CD14-positive monocyte (primary cell): ENCODE data around the gene TUBAL3. TPM values are rescaled to one million over a fixed set of nuclear protein-coding genes. Genes with fewer than 3 reads are reported as not detected.

ENCODE experiments used
- DNase-seq, 3 donors: peaks; one replicate each; pipeline ENCODE4 v3.0.0-alpha.2; 2011 to 2022
- H2AFZ ChIP-seq: 2 replicates; pipeline ENCODE4 v1.6.0; 2012; ENCODE audit warnings: mild to moderate bottlenecking, low read depth, low read length, inconsistent platforms; ENCODE audit not compliant: insufficient read depth, poor library complexity, severe bottlenecking
- H3K27ac ChIP-seq, 2 donors: 1 replicate in 1 of 2; 2 replicates in 1 of 2; pipeline ENCODE4 v1.5.1; 2012 to 2013; ENCODE audit warnings: low read length in 2 of 2, control low read depth in 1 of 2, inconsistent platforms in 1 of 2, low read depth in 1 of 2, mild to moderate bottlenecking in 1 of 2
- H3K27me3 ChIP-seq, 2 donors: one replicate each; pipeline versions ENCODE4 v1.6.0 to v1.6.1; 2011 to 2013; ENCODE audit warnings: low read length in 2 of 2; ENCODE audit not compliant: control insufficient read depth in 2 of 2, insufficient read depth in 2 of 2
- H3K36me3 ChIP-seq, 2 donors: replicated peaks in 1 of 2; 1 replicate in 1 of 2; 2 replicates in 1 of 2; pipeline versions ENCODE4 v1.5.1 to v1.6.1; 2012 to 2013; ENCODE audit warnings: low read length in 2 of 2, control low read depth in 1 of 2, inconsistent platforms in 1 of 2, mild to moderate bottlenecking in 1 of 2; ENCODE audit not compliant: insufficient read depth in 2 of 2, control insufficient read depth in 1 of 2
- H3K4me1 ChIP-seq, 2 donors: 1 replicate in 1 of 2; 2 replicates in 1 of 2; pipeline versions ENCODE4 v1.5.1 to v1.6.1; 2012 to 2013; ENCODE audit warnings: low read length in 2 of 2, control low read depth in 1 of 2, inconsistent platforms in 1 of 2, mild to moderate bottlenecking in 1 of 2, moderate library complexity in 1 of 2; ENCODE audit not compliant: insufficient read depth in 2 of 2, control insufficient read depth in 1 of 2
- H3K4me2 ChIP-seq: replicated peaks from 2 replicates; pipeline ENCODE3; 2012; ENCODE audit warnings: low read length, moderate library complexity, mild to moderate bottlenecking; ENCODE audit not compliant: poor library complexity, severe bottlenecking; ENCODE audit errors: extremely low read depth
- H3K4me3 ChIP-seq, 3 experiments: fragments of 200-600 bp in 1 of 3; sonication (generic) in 1 of 3; replicated peaks in 1 of 3; 1 replicate in 2 of 3; 2 replicates in 1 of 3; pipeline ENCODE4 v1.5.1; 2011 to 2013; ENCODE audit warnings: low read length in 3 of 3, mild to moderate bottlenecking in 3 of 3, control low read depth in 2 of 3, low read depth in 2 of 3, inconsistent platforms in 1 of 3, moderate library complexity in 1 of 3
- H3K79me2 ChIP-seq: 2 replicates; pipeline ENCODE4 v1.6.0; 2012; ENCODE audit warnings: mild to moderate bottlenecking, control low read depth, inconsistent platforms, low read length, moderate library complexity; ENCODE audit not compliant: insufficient read depth
- H3K9ac ChIP-seq: 2 replicates; pipeline ENCODE4 v1.6.0; 2017; ENCODE audit warnings: low read length, mild to moderate bottlenecking; ENCODE audit not compliant: insufficient read depth, poor library complexity, severe bottlenecking
- H3K9me3 ChIP-seq, 2 donors: replicated peaks in 1 of 2; 1 replicate in 1 of 2; 2 replicates in 1 of 2; pipeline versions ENCODE4 v1.5.1 to v1.6.1; 2012 to 2013; ENCODE audit warnings: low read length in 2 of 2, control low read depth in 1 of 2; ENCODE audit not compliant: control insufficient read depth in 1 of 2, insufficient read depth in 1 of 2
- H4K20me1 ChIP-seq: 2 replicates; pipeline ENCODE4 v1.6.0; 2012; ENCODE audit warnings: mild to moderate bottlenecking, low read length, control low read depth, moderate library complexity; ENCODE audit not compliant: insufficient read depth
- H3K27ac Mint-ChIP-seq, 7 donors: one replicate each; pipeline ENCODE4 v1.8.0; 2020; ENCODE audit warnings: mild to moderate bottlenecking in 7 of 7, mixed read lengths in 7 of 7, moderate library complexity in 6 of 7, inconsistent platforms in 2 of 7
- H3K27me3 Mint-ChIP-seq, 3 donors: one replicate each; pipeline ENCODE4 v1.8.0; 2021 to 2022; ENCODE audit warnings: low read depth in 3 of 3, mild to moderate bottlenecking in 3 of 3, mixed read lengths in 3 of 3, moderate library complexity in 3 of 3, inconsistent platforms in 1 of 3
- H3K36me3 Mint-ChIP-seq, 2 donors: one replicate each; pipeline ENCODE4 v1.8.0; 2020; ENCODE audit warnings: mixed read lengths in 2 of 2, inconsistent platforms in 1 of 2, mild to moderate bottlenecking in 1 of 2
- H3K4me1 Mint-ChIP-seq: one replicate; pipeline ENCODE4 v1.8.0; 2020; ENCODE audit warnings: mild to moderate bottlenecking, mixed read lengths
- H3K4me3 Mint-ChIP-seq, 2 donors: one replicate each; pipeline ENCODE4 v1.8.0; 2020; ENCODE audit warnings: mild to moderate bottlenecking in 2 of 2, mixed read lengths in 2 of 2, moderate library complexity in 1 of 2
- H3K9me3 Mint-ChIP-seq, 7 donors: one replicate each; pipeline ENCODE4 v1.8.0; 2020 to 2022; ENCODE audit warnings: mixed read lengths in 7 of 7, mild to moderate bottlenecking in 6 of 7, moderate library complexity in 6 of 7, inconsistent platforms in 2 of 7
- WGBS: methylation state at CpG from one replicate; pipeline ENCODE4 v1.1.5; 2013; ENCODE audit warnings: missing lambda C conversion rate; ENCODE audit not compliant: insufficient coverage; 5-methylcytosine and 5-hydroxymethylcytosine counted together
- intact Hi-C, 2 donors: fragments of 100-400 bp; cut with micrococcal nuclease; formaldehyde crosslinking; loops; one replicate each; pipeline versions ENCODE4 v1.15.0 to v1.15.1; 2023
- polyA plus RNA-seq, 3 donors: library from polyadenylated mRNA; depleted of rRNA in 1 of 3; unstranded in 2 of 3; stranded (reverse) in 1 of 3; fragments of 300-500 nt in 2 of 3; fragments of >200 nt in 1 of 3; fragmentation: Illumina TruSeq in 2 of 3; gene quantifications; 1 replicate in 2 of 3; 2 replicates in 1 of 3; pipeline ENCODE4 v1.2.3, GENCODE V29; 2012 to 2021
- TF ChIP-seq, protein P1 (sequence below): fragments of 200-600 bp; IDR thresholded peaks from one replicate; pipeline ENCODE4 v1.8.0; 2022; ENCODE audit warnings: antibody characterized with exemption, mild to moderate bottlenecking

Gene TUBAL3
- polyA plus RNA-seq, 3 donors: not detected

- no peak for DNase-seq
- peaks cover 1 to 4% (median 2%) of the 10 kb centered on the region in 3 donors for H3K27me3 Mint-ChIP-seq
- no peaks in the 10 kb centered on the region for H3K36me3 ChIP-seq
- TF ChIP-seq, protein P1, sequence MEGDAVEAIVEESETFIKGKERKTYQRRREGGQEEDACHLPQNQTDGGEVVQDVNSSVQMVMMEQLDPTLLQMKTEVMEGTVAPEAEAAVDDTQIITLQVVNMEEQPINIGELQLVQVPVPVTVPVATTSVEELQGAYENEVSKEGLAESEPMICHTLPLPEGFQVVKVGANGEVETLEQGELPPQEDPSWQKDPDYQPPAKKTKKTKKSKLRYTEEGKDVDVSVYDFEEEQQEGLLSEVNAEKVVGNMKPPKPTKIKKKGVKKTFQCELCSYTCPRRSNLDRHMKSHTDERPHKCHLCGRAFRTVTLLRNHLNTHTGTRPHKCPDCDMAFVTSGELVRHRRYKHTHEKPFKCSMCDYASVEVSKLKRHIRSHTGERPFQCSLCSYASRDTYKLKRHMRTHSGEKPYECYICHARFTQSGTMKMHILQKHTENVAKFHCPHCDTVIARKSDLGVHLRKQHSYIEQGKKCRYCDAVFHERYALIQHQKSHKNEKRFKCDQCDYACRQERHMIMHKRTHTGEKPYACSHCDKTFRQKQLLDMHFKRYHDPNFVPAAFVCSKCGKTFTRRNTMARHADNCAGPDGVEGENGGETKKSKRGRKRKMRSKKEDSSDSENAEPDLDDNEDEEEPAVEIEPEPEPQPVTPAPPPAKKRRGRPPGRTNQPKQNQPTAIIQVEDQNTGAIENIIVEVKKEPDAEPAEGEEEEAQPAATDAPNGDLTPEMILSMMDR: no peak
- no peak overlapping the region for H2AFZ ChIP-seq
- peaks cover 18 to 46% (median 42%) of the 10 kb centered on the region in 7 donors for H3K9me3 Mint-ChIP-seq
- H3K9ac ChIP-seq: no peak overlapping the region
- H3K9me3 ChIP-seq: peaks cover 17 to 38% of the 10 kb centered on the region in 2 donors
- intact Hi-C loops: no loop called here
- no peak overlapping the region for H3K4me2 ChIP-seq
- no CpG with 5 or more reads among the region's 1 CpG for WGBS
- no peaks in the 10 kb centered on the region for H4K20me1 ChIP-seq
- H3K36me3 Mint-ChIP-seq: no peaks in the 10 kb centered on the region
- H3K4me1 Mint-ChIP-seq: no peaks in the 10 kb centered on the region
- H3K4me3 ChIP-seq: no peak overlapping the region
- H3K27ac ChIP-seq: no peak overlapping the region
- no peaks in the 10 kb centered on the region for H3K4me1 ChIP-seq
- no peak overlapping the region for H3K4me3 Mint-ChIP-seq
- no peak overlapping the region for H3K27ac Mint-ChIP-seq
- no peaks in the 10 kb centered on the region for H3K27me3 ChIP-seq
- no peaks in the 10 kb centered on the region for H3K79me2 ChIP-seq
These were observed 13.9 kb downstream of the TUBAL3 start for GRCh38 chr10:5390607-5391205.

- Mint-ChIP-seq H3K4me3 (no peak overlapping the region), H3K27me3 (peaks cover 1 to 4% (median 2%) of the 10 kb centered on the region in 3 donors), H3K36me3 (no peaks in the 10 kb centered on the region), H3K9me3 (peaks cover 11 to 38% (median 29%) of the 10 kb centered on the region in 7 donors), H3K4me1 (no peaks in the 10 kb centered on the region), H3K27ac (no peak overlapping the region)
- Histone ChIP-seq H3K27ac (no peak overlapping the region), H3K36me3 (no peaks in the 10 kb centered on the region), H3K79me2 (no peaks in the 10 kb centered on the region), H4K20me1 (no peaks in the 10 kb centered on the region), H3K9me3 (peaks cover 5 to 34% of the 10 kb centered on the region in 2 donors), H3K4me2 (no peak overlapping the region), H3K27me3 (no peaks in the 10 kb centered on the region), H3K4me1 (no peaks in the 10 kb centered on the region), H3K9ac (no peak overlapping the region), H3K4me3 (no peak overlapping the region), H2AFZ (no peak overlapping the region)
- no CpG with 5 or more reads among the region's 5 CpGs for WGBS
- TF ChIP-seq, protein P1: no peak
- DNase-seq: no peak
- intact Hi-C loops: loop anchor here in 1 of 2 donors (10.0 kb wide), 1 partner anchor 102 kb away; no protein-coding TSS in a partner anchor
These were observed 17.5 kb downstream of the TUBAL3 start for GRCh38 chr10:5387169-5387568.
